HG03354 (cell line): ENCODE data around the gene GLDC.

Experiments used
- ATAC-seq: cut with Tn5 transposase; IDR thresholded peaks from one replicate; pipeline ENCODE4 v1.9.1; 2021; ENCODE audit warnings: mild to moderate bottlenecking; ENCODE audit not compliant: unreplicated experiment, poor library complexity, severe bottlenecking

GLDC gene

GRCh38 chr9:6584881-6585597 is 60.5 kb downstream of the GLDC start:
- no peak for ATAC-seq

- no peak for ATAC-seq
These were observed 64.3 kb downstream of the GLDC start for GRCh38 chr9:6581253-6581652.

DNA sequence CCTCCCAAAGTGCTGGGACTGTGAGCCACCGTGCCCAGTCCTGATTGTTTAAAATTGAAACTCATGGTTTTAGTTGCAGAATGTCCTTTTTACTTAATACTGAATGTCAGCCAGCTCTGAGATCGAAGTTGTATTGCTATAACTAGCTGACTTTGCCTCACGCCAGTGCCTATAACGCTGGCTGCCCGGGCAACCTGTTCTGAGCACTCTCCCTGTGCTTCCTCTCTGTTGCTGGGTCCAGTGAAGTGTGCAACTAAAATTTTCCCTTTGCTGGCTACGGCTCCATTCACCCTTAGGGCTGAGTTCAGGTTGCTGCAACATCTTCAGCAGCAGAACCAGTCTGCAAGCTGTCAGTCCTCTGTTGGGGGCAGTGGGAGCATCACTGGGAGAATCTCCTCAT is 65.9 kb downstream of the GLDC start:
- ATAC-seq = no peak

DNA sequence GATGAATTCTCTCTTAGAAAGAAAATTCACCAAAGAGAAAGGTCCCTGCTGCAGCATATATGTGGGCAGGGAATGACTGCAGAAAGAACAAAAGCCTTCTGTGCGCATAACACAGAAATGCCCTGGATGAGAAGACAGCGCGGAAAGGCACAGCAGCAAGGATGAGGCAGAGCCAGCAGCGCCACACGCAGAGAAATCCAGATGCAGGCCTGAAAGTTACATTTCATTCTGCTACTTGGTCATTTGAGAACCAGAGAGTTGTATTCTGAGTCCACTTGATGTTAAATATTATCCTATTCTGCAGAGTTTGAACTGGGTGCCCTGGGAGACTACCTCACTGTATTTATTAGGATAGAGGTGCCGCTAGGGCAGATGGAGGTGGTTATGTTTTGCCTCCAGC is 68.5 kb downstream of the GLDC start:
- no peak for ATAC-seq

DNA sequence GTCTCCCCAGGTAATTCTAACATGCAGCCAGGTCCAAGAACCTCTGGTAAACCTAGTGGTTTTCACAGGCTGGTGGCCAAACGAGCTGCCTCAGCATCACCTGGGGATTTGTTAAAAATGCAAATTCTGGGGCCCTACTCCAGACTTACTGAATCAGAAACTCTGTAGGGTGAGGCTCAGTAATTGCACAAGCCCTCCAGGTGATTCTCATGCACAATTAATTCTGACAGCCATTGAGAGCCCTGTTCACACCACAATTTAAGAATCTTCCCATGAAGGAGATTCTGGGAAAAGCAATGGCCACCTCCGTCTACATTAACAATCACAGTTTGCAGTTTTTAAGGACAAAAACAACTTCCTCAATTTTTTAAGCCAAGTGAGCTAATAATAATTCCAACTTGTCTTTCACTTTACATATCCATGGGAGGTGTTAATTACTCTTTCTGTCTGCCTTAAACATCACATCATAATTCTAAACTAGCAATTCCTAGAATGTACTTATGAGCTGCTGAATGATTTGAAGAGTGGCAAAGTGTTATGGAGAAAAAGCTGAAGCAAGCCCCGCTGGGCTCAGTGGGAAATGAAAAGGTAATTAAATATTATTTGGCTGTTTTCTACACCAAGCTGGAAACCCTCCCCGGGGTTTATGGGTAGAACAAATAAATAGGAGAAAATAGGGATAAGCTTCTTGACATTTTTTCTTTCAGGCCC is 70.0 kb downstream of the GLDC start:
- ATAC-seq = peak; percentile 96

- no peak for ATAC-seq
These were observed 78.4 kb downstream of the GLDC start for GRCh38 chr9:6567140-6567591.

GRCh38 chr9:6566409-6567139 is 79.0 kb downstream of the GLDC start:
- no peak for ATAC-seq

- ATAC-seq = no peak
These were observed 80.2 kb downstream of the GLDC start for GRCh38 chr9:6565312-6565711.

- ATAC-seq = no peak
These were observed 80.7 kb downstream of the GLDC start for GRCh38 chr9:6564868-6565267.

GRCh38 chr9:6564360-6564759 is 81.2 kb downstream of the GLDC start:
- no peak for ATAC-seq

DNA sequence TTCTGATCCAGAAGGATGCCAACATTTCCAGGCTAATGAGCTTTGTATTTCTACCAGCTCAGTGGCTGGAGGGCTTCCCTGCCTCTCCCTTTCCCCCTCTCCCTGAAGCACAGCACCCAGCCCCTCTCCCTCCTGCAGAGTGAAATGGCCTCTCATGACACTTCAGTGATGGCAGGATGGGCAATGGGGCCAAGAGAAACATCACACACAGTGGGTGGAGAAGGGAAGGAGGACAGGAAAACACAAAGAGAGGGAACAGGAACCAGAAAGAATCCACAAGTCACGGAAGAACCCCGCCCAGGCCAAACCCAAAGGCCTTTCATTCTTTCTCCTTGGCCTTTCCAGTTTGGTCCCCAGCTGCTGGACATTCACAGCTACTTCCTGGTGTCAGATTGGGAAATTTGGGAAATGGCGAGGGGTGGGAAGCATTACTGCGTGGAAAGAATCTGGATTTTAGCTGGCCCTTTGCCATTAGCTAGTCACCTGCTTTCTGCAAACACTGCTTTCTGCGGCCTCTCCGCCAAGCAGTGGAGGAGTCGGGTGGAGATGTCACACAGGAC is 82.6 kb downstream of the GLDC start:
- ATAC-seq = no peak

- no peak for ATAC-seq
These were observed 83.3 kb downstream of the GLDC start for GRCh38 chr9:6562201-6562600.

DNA sequence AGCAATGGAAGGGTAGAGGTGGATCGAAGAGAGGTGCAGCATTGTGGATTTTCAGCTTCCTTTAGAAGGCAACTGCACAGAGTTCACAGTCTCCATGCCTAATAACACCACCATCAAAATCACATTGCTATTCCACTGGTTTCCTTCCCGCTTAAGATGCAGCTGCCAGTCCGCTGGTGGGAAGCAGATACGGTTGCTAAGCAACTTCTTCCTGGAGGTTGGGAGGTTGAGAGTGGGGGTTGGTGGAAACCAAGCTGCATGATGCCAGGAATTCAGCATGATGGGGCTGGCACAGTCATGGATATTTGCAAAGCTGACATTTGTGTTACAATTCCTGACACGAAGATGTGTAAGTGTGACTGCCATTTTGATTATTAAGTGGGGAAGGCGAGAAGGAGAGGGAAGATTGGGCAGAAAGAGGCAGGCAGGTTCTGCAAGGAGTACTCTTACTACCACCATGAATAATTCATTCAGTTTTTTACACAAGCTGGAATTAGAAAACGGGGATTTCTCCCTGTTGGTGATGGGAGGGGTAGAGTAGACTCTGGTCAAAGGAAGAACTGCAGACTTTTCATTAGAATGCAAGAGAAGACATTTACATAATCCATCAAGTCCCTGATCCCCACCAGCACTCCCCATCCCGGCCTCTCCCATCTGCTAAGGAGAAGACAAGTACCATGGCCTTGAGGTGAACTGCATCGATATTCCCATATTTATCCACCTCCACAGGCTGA is 87.5 kb downstream of the GLDC start:
- ATAC-seq = no peak

- no peak for ATAC-seq
These were observed 91.7 kb downstream of the GLDC start for GRCh38 chr9:6553866-6554265.

DNA sequence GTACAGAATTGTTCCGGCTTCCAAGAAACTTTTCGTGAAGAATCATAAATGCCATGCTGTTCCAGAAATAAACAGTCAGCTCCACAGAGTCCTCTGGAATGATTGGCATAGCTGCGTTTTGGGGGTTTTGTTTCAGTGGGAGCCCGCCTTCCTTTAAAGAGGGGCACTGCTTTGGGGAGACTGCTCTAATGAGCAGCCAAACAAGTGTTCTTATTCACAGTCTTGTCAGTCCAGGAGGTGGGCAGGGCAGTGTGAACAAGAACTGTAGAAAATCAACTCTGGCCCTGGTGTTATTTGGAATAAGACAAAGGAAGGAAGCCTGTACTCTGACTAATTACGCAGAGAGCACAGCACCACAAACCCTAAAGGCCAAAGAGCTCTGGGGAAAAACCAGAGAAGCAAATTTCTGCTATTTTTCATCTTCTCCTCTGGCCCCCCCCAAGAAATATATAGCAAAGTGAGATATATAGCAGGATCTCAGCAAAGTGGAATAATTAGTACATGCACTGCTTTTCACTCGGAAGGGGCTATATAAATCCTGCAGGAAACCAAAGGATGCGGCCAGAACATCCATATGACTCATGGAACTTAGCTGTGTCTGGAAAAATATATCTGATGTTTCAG is 92.9 kb downstream of the GLDC start:
- no peak for ATAC-seq

DNA sequence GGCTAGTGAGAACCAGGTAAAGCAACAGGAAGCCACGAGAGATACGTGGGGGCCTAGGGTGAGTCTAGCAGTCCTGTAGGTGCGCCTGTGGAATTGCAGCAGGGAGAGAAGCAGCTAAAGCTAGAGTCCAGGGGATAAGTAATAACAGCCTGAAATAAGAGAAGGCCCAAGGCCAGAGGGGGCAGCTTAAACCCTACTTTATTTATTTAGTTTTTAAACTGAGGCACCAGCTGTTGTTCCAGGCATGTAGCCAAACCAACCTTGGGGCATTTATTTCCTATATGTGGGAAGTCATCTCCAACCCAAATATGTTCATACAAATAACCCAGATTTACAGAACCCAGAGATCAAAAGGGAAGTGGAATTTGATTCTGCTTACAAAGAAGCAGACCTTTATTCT is 93.5 kb downstream of the GLDC start:
- no peak for ATAC-seq

GRCh38 chr9:6551136-6551535 is 94.4 kb downstream of the GLDC start:
- ATAC-seq = no peak

- no peak for ATAC-seq
These were observed 96.3 kb downstream of the GLDC start for GRCh38 chr9:6549106-6549800.
